GM06990 (cell line): ENCODE measurements around the gene CHN2.

Source experiments
- DNase-seq: peaks from one replicate; pipeline ENCODE4 v3.0.0-alpha.2; 2011; ENCODE audit not compliant: insufficient read length; ENCODE audit errors: extremely low read depth
- H3K27me3 ChIP-seq: replicated peaks from 2 replicates; pipeline ENCODE4 v1.6.0; 2011; ENCODE audit warnings: low read length; ENCODE audit not compliant: control insufficient read depth, insufficient read depth
- H3K36me3 ChIP-seq: 2 replicates; pipeline ENCODE4 v1.5.1; 2011; ENCODE audit warnings: low read length; ENCODE audit not compliant: control insufficient read depth, insufficient read depth
- H3K4me3 ChIP-seq: replicated peaks from 2 replicates; pipeline ENCODE4 v1.5.1; 2011; ENCODE audit warnings: low read depth, mild to moderate bottlenecking, control low read depth, low read length
- TF ChIP-seq, protein P1 (sequence below): IDR thresholded peaks from 2 replicates; pipeline ENCODE4 v1.5.1; 2011; ENCODE audit warnings: low read length, control low read depth, mild to moderate bottlenecking, inconsistent platforms; ENCODE audit not compliant: insufficient read depth, poor library complexity, severe bottlenecking

The CHN2 gene

DNA sequence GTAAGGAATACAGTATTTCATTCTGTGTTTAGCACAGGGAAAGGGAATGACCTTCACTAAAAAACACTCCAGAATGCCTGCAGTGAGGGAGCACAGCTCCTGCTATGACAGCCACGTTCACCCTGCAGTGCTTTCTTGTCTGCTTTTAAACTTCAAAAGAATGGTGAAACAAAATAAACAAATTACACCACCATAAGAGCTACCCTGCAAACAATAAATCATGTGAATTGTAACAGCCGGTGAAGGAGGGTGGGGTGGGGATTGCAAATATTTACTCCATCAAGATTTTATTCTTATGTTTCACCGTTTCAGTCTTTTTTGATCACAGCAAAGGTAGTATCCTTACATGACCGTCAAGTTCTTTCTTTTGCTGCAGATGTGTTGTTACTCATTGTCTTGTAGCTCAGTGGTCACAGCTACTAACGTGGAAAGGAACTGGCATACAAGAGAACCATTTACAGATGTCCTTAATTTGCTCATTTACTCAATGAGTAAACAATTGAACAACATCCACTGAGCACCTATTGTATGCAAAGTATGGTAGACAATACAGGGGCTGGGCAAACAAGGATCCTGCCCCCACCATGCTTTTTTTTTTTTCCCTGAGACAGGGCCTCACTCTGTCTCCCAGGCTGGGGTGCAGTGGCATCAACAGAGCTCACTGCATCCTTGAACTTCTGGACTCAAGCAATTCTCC lies 4.1 kb upstream of the CHN2 start:
- no peaks in the 10 kb centered on the region for H3K36me3 ChIP-seq
- no peaks in the 10 kb centered on the region; the same call in 1 of the 2 replicates for H3K27me3 ChIP-seq
- no peak overlapping the region for H3K4me3 ChIP-seq
- DNase-seq, result no peak
- TF ChIP-seq, protein P1, sequence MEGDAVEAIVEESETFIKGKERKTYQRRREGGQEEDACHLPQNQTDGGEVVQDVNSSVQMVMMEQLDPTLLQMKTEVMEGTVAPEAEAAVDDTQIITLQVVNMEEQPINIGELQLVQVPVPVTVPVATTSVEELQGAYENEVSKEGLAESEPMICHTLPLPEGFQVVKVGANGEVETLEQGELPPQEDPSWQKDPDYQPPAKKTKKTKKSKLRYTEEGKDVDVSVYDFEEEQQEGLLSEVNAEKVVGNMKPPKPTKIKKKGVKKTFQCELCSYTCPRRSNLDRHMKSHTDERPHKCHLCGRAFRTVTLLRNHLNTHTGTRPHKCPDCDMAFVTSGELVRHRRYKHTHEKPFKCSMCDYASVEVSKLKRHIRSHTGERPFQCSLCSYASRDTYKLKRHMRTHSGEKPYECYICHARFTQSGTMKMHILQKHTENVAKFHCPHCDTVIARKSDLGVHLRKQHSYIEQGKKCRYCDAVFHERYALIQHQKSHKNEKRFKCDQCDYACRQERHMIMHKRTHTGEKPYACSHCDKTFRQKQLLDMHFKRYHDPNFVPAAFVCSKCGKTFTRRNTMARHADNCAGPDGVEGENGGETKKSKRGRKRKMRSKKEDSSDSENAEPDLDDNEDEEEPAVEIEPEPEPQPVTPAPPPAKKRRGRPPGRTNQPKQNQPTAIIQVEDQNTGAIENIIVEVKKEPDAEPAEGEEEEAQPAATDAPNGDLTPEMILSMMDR, result no peak

DNA sequence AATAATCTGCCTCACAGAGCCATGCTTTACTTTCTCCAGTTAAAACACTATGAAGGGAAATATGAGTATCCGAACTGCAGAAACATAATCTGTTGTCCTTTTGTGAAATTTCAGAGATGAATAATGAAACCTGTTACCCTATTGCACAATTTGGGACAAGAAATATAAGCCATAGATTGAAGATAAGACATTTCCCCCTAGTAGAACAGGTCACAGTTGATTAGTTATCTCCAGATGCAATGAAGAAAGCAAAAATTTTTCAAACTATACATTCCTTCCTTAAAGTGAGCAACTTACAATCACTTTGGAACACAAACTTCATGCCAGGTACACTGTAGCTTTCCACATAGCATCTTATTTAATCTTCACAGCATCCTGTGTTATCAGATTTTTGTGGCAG lies 2.3 kb upstream of the CHN2 start:
- TF ChIP-seq, protein P1, result no peak
- no peaks in the 10 kb centered on the region; the same call in 1 of the 2 replicates for H3K27me3 ChIP-seq
- no peak overlapping the region for H3K4me3 ChIP-seq

DNA sequence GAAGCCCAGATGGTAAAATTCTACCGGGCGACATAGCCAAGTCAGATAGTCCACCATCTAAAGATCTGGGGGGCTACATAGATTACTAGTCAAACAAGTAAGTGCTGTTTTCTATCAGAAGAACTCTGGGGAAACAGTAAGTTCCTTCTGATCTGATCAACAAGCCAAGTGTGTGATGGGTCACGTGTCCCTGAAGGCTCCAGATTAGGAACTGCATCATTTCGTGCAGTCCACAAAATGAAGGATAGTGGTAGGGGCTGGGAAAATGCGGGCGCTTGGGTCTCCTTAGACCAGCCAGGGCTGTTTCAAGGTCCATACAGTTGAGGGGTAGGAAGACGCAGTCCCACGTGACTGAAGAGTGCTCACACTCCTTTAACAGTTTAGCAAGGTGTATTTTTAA lies 1.8 kb upstream of the CHN2 start:
- DNase-seq, result no peak
- Histone ChIP-seq H3K36me3 (no peaks in the 10 kb centered on the region), H3K4me3 (no peak overlapping the region), H3K27me3 (no peaks in the 10 kb centered on the region; the same call in 1 of the 2 replicates)
- TF ChIP-seq, protein P1, result no peak

More for the DNA sequence above, 2.3 kb upstream of the CHN2 start:
- DNase-seq, result no peak
- H3K36me3 ChIP-seq, result no peaks in the 10 kb centered on the region

DNA sequence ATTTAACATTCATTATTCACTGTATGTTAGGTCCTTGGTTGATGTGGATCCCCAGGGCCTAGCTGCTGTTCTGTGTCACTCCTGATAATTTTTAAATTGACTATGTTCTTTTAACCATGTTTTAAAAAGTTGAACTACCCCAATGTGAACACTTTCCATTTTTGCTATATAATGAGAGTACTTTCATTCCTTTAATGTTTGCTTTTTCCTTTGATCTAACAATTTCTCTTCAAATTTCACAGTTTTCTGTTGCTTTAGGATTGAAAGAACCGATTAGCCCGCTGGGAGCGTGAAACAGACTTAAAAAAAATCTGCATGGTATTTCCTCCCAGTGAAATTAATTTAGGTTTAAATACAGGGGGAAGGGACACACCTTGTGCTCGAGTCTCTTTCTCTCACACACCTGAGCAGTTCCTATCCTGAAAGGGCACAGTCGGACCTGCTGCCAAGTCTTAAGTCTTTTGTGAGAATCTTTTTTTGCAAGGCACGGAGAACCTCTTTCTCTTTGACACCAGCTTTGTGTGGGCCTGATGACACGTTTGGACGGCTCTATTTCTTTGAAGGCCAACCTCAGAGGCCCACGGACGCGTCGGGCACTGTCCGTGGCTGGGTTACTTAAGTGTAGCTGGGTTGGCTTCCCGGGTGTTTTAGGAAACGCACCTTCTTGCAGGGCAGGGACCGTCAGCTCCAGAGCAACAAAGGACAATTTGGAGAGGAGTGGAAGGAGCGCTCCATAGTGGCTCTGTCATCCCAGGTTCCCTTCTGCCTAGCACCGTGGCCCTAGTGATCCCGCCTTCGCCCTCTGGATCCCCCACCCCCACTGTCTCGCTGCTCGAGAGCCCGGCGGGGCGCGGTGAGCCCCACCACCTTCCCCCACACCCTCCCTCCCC lies 1.0 kb upstream of the CHN2 start:
- TF ChIP-seq, protein P1, result no peak
- Histone ChIP-seq H3K4me3 (no peak overlapping the region), H3K36me3 (no peaks in the 10 kb centered on the region), H3K27me3 (no peaks in the 10 kb centered on the region; the same call in 1 of the 2 replicates)
- no peak for DNase-seq

DNA sequence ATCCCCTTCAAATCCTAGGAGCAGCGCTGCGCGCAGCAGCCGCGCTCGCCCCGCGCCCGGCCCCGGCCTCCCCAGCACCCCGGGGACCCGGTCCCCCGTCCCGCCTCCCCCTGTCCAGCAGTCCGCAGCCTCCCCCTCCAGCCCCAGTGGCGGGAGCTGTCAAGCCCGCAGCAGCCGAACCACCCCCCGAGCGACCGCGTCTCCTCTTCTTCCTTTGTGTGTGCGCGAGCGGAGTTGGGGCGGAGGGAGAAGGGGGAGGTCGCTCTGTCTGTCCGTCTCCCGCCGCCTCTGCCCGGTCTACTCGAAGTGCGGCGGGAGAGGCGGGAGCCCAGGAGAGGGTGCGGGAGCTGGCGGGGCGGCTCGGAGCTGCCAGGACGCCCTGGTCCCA lies 375 bp upstream of the CHN2 start:
- DNase-seq, result no peak
- TF ChIP-seq, protein P1, result no peak
- no peak overlapping the region; the same call in 1 of the 2 replicates for H3K4me3 ChIP-seq
- no peaks in the 10 kb centered on the region; the same call in 1 of the 2 replicates for H3K27me3 ChIP-seq
- H3K36me3 ChIP-seq, result no peaks in the 10 kb centered on the region
